Cerebellar nuclear complex (tissue), 1 donor: ENCODE results near the gene CCNT1.
A peak's percentile ranks its signal among the peaks of the same experiment; 100 is the strongest.
"Not testable (repeated sequence)": the region's sequence is repeated elsewhere in the genome, so short reads cannot be mapped to it uniquely, and the experiment has no call there.

Experiments
- DNase-seq, 2 experiments: peaks; one replicate each; lab custom pipeline; 2025; lab: John Stamatoyannopoulos, UW

The CCNT1 gene

GRCh38 chr12:48691826-48692487, 24.6 kb downstream of the CCNT1 start:
- DNase-seq, result no peak

- DNase-seq, result no peak
Observed at GRCh38 chr12:48690990-48691389, 25.5 kb downstream of the CCNT1 start.

GRCh38 chr12:48690436-48690835, 26.1 kb downstream of the CCNT1 start:
- DNase-seq, result no peak

- DNase-seq, result no peak
Observed at GRCh38 chr12:48688836-48689235, 27.7 kb downstream of the CCNT1 start.

GRCh38 chr12:48687592-48687991, 28.9 kb downstream of the CCNT1 start:
- DNase-seq, result no peak

GRCh38 chr12:48686615-48687334, 29.7 kb downstream of the CCNT1 start:
- no peak for DNase-seq

GRCh38 chr12:48686037-48686595, 30.4 kb downstream of the CCNT1 start:
- no peak for DNase-seq

- no peak for DNase-seq
Observed at GRCh38 chr12:48683534-48683933, 33.0 kb downstream of the CCNT1 start.

GRCh38 chr12:48682927-48683326, 33.6 kb downstream of the CCNT1 start:
- no peak for DNase-seq

GRCh38 chr12:48682533-48682905, 34.0 kb downstream of the CCNT1 start:
- DNase-seq, result not testable (repeated sequence)

- peak; percentile 91 to 99 for DNase-seq
Observed at GRCh38 chr12:48681710-48682532, 34.6 kb downstream of the CCNT1 start, which contains the start of gene KANSL2. Gene KANSL2 (minus strand): TSS chr12:48682238. CDS start chr12:48681632, 606 bp downstream.

- no peak for DNase-seq
Observed at GRCh38 chr12:48681399-48681709, 35.2 kb downstream of the CCNT1 start.

GRCh38 chr12:48680861-48681260, 35.6 kb downstream of the CCNT1 start:
- no peak for DNase-seq

GRCh38 chr12:48678551-48679185, 37.8 kb downstream of the CCNT1 start:
- no peak for DNase-seq

- DNase-seq, result no peak
Observed at GRCh38 chr12:48671231-48671856, 45.2 kb downstream of the CCNT1 start.

GRCh38 chr12:48668996-48669395, 47.5 kb downstream of the CCNT1 start:
- no peak for DNase-seq

- no peak for DNase-seq
Observed at GRCh38 chr12:48659863-48660262, 56.6 kb downstream of the CCNT1 start.

- DNase-seq, result no peak
Observed at GRCh38 chr12:48651681-48652080, 64.8 kb downstream of the CCNT1 start.

GRCh38 chr12:48645354-48645753, 71.2 kb downstream of the CCNT1 start:
- DNase-seq, result not testable (repeated sequence)

GRCh38 chr12:48643011-48643410, 73.5 kb downstream of the CCNT1 start:
- DNase-seq, result no peak

GRCh38 chr12:48641752-48642555, 74.6 kb downstream of the CCNT1 start:
- not testable (repeated sequence) for DNase-seq
